ENCODE data around the gene NSG2.
"Not testable (repeated sequence)": the region's sequence is repeated elsewhere in the genome, so short reads cannot be mapped to it uniquely, and the experiment has no call there.

The NSG2 gene

DNA sequence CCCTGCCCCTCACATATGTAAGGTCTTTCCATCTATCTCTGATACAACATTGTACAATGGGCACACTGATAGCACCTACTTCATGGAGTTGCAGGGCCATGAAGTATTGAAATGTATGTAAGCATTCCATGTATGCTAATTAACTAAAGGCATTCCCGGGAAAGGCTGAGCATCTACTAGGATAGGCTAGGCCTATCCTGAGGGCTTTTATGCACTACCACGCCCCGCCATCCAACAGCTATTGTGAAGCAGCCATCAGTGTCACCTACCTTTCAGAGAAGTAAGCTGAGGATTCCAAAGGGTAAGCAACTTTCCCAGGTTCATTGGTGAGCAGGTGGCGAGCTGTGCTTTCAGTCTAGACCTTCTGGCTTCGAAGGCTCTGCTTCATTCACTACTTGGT lies 47.6 kb downstream of the NSG2 start:
- TF ChIP-seq Cebpa-rat (IDR thresholded peaks at IDR 0.05): no peak
- Histone ChIP-seq H3K27ac (no peak overlapping the region), H3K27me3 (peaks cover 0 to 15% (median 0%) of the 10 kb centered on the region in 11 experiments; a peak in 4 of 22 replicates), H3K9me3 (replicated peaks in 1 of 11) (no peaks in the 10 kb centered on the region), H3K9ac (no peak overlapping the region), H3K36me3 (no peaks in the 10 kb centered on the region), H4K20me1 (peaks cover 0 to 13% (median 0%) of the 10 kb centered on the region in 11 experiments; a peak in 5 of 22 replicates), H3K4me1 (peaks cover 2 to 32% (median 23%) of the 10 kb centered on the region in 10 experiments; a peak in 18 of 20 replicates), H3K4me2 (no peak overlapping the region; a peak in 1 of 22 replicates), H3K4me3 (no peak overlapping the region)

DNA sequence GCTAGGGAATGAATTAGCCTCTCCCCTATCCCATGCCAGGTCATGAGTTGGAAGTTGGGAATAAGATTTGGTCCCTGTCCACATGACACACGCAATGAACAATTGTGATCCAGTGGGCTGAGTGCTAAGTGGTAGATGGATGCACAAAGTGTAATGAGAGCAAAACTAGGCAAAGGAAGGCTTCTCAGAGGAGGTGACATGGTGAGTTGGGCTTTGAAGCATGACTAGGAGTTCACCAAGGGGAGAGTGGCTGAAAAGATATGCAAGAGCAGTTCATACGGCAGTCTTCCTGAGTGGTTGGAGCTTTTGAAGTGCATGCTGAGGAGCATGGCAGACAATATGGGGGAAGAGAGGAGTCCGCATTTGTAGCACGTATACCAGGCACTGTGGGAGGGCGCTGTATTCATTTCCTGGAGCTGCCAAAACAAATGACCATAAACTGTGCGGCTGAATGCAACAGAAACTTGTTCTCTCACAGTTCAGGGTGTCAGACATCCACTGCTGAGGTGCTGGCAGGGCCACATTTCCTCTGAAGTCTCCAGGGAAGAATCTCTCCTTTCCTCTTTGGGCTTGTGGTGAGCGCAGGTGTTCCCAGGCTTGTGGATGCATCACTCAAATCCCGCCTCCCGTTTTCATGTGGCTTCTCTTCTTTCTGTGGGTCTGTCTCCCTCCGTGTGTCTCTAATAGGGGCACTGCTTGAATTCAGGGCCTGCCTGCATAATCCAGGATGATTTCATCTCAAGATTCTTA lies 49.5 kb downstream of the NSG2 start:
- no peak overlapping the region for H3K27ac ChIP-seq
- H3K4me2 ChIP-seq: peak overlapping the region in 9 of 11 experiments; percentile 43 to 75 (median 64); a peak in 17 of 22 replicates
- peaks cover 0 to 20% (median 0%) of the 10 kb centered on the region in 11 experiments; a peak in 4 of 22 replicates for H3K27me3 ChIP-seq
- peaks cover 0 to 17% (median 0%) of the 10 kb centered on the region in 11 experiments; a peak in 5 of 22 replicates for H4K20me1 ChIP-seq
- no peak overlapping the region for H3K4me3 ChIP-seq
- TF ChIP-seq Cebpa-rat (IDR thresholded peaks at IDR 0.05): no peak
- no peaks in the 10 kb centered on the region for H3K9me3 ChIP-seq (replicated peaks in 1 of 11)
- no peaks in the 10 kb centered on the region for H3K36me3 ChIP-seq
- H3K9ac ChIP-seq: no peak overlapping the region
- H3K4me1 ChIP-seq: peaks cover 11 to 51% (median 42%) of the 10 kb centered on the region in 10 experiments; a peak in 18 of 20 replicates

DNA sequence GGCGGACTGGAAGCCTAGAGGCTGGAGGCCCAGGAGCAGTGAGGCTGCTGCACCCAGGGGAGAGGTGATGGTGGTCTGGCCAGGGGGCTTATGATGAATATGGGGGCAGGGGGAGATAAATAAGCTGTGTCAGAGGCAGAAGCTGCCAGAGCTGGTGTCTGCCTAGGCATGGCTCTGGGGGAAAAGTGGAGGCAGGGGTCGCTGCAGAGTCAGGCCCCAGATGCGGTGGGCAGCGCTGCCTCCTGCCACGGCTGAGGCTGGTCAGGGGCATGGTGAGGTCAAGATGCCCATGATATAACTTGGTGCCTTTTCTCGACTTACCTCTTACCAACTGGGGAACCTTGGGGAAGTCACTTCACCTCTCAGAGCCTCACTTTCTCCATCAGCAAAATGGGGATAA lies 51.1 kb downstream of the NSG2 start:
- H3K4me2 ChIP-seq: no peak overlapping the region
- no peak overlapping the region for H3K4me3 ChIP-seq
- H3K9me3 ChIP-seq (replicated peaks in 1 of 11): no peaks in the 10 kb centered on the region
- peaks cover 0 to 20% (median 0%) of the 10 kb centered on the region in 11 experiments; a peak in 4 of 22 replicates for H3K27me3 ChIP-seq
- H3K27ac ChIP-seq: no peak overlapping the region
- no peaks in the 10 kb centered on the region for H3K36me3 ChIP-seq
- peaks cover 0 to 17% (median 0%) of the 10 kb centered on the region in 11 experiments; a peak in 5 of 22 replicates for H4K20me1 ChIP-seq
- no peak for TF ChIP-seq Cebpa-rat (IDR thresholded peaks at IDR 0.05)
- H3K4me1 ChIP-seq: peaks cover 11 to 65% (median 57%) of the 10 kb centered on the region in 10 experiments; a peak in 18 of 20 replicates
- no peak overlapping the region for H3K9ac ChIP-seq

DNA sequence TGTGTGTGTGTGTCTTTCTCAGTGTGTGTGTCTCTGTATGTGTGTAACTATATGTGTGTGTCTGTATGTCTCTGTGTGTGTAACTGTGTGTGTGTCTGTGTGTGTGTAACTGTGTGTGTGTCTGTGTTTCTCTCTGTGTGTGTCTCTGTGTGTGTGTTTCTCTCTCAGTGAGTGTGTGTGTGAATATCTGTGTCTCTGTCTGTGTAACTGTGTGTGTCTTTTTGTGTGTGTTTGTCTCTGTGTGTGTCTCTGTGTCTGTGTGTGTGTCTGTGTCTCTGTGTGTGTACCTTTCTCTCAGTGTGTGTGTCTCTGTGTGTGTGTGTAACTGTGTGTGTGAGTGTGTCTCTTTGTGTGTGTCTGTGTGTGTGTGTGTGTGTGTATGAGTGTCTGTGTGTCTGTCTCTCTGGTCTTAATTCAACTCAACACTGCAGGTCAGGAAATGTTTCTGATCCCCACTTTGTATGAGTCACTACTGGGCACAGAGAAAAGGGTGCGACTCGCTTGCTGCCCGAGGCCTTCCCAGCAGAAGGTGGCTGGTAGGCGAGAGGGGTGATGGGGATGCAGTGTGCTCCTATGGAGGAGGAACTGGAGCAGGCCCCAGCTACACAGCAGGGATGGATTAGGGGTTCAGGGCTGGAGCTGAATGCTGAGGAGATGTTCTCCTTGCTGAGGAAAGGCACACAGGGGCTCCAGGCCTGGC lies 52.1 kb downstream of the NSG2 start:
- no peak for TF ChIP-seq Cebpa-rat (IDR thresholded peaks at IDR 0.05)
- Histone ChIP-seq H3K27me3 (peaks cover 0 to 20% (median 0%) of the 10 kb centered on the region in 11 experiments; a peak in 4 of 22 replicates), H3K4me1 (peaks cover 11 to 65% (median 57%) of the 10 kb centered on the region in 10 experiments; a peak in 18 of 20 replicates)

DNA sequence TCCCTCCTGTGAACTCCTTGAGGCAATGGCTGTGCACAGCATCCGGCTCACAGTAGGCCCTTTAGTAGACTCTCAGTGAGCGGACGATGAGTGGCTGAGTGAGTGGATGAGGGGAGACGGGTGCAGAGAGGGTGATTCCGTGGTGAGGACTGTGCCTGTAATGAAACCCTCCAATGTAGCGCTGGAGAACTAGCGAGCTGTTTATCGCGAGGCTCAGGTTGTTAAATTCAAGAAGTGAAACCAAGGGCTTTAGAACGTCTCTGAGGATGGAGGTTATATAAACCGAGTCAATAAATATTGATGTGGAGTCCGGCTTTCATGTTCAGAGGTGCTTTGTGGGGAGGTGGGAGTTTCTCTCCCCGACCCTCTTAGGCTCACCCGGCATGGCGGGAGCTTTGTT lies 53.2 kb downstream of the NSG2 start:
- H3K4me1 ChIP-seq: peaks cover 11 to 64% (median 57%) of the 10 kb centered on the region in 10 experiments; a peak in 18 of 20 replicates

More for the DNA sequence above, 52.1 kb downstream of the NSG2 start:
- Histone ChIP-seq H3K4me2 (peak overlapping the region in 8 of 11 experiments; percentile 19 to 79 (median 60); a peak in 12 of 22 replicates), H3K27ac (no peak overlapping the region), H3K9me3 (replicated peaks in 1 of 11) (no peaks in the 10 kb centered on the region), H3K9ac (no peak overlapping the region), H3K36me3 (no peaks in the 10 kb centered on the region), H4K20me1 (peaks cover 0 to 17% (median 0%) of the 10 kb centered on the region in 11 experiments; a peak in 5 of 22 replicates), H3K4me3 (no peak overlapping the region)

DNA sequence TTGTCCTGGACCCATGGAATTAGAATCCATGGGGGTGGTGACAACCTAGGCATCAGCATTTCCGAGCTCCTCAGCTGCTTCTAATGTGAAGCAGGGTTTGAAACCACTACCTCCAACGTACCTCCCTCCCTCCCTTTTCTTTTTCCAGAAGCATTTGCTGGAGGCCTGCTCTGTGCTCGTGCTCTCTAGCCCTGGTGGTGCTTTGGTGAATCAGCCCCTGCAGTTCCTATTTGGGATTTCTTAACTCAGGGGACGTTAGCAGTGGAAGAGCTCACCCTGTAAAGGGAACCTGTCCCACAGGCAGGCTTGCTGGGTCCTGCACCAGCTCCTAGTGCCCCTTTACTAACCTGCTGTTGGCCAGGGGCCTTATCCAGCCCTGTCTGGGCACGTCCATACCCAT lies 55.0 kb downstream of the NSG2 start:
- Histone ChIP-seq H3K4me1 (peaks cover 11 to 46% (median 40%) of the 10 kb centered on the region in 10 experiments; a peak in 18 of 20 replicates), H3K9ac (peak overlapping the region in 1 of 11 experiments; percentile 15; a peak in 1 of 22 replicates), H4K20me1 (peaks cover 0 to 17% (median 0%) of the 10 kb centered on the region in 11 experiments; a peak in 4 of 22 replicates)

More for the DNA sequence above, 53.2 kb downstream of the NSG2 start:
- Histone ChIP-seq H3K9ac (no peak overlapping the region), H3K36me3 (no peaks in the 10 kb centered on the region), H3K4me3 (no peak overlapping the region), H3K9me3 (replicated peaks in 1 of 11) (no peaks in the 10 kb centered on the region), H3K4me2 (peak overlapping the region; percentile 19 to 79 (median 54)), H3K27ac (no peak overlapping the region), H4K20me1 (peaks cover 0 to 17% (median 0%) of the 10 kb centered on the region in 11 experiments; a peak in 4 of 22 replicates), H3K27me3 (peaks cover 0 to 17% (median 0%) of the 10 kb centered on the region in 11 experiments; a peak in 4 of 22 replicates)
- TF ChIP-seq Cebpa-rat (IDR thresholded peaks at IDR 0.05): no peak

DNA sequence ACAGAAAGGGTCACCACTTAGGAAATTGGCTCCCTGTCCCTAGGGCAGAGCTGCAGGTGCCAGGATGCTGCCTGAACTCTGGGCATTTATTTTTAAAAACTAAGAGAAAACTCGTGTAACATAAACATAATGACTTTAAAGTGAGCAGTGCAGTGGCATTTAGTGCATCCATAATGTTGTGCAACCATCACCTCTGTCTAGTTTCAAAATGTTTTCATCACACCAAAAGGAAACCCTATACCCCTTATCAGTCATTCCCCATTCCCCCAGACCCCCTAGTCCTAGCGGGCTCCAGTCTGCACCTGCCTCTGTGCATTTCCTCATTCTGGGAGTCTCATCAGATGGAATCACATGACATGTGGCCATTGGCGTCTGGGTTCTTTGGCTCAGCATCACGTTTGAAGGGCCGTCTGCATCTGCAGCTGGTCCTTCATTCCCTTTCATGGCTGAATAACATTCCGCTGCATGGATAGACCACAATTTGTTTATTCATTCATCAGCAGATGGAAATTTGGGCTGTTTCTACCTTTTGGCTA lies 55.8 kb downstream of the NSG2 start:
- Histone ChIP-seq H3K27me3 (peaks cover 0 to 15% (median 0%) of the 10 kb centered on the region in 11 experiments; a peak in 2 of 22 replicates), H3K9ac (no peak overlapping the region), H3K27ac (no peak overlapping the region), H3K4me1 (peaks cover 11 to 38% (median 35%) of the 10 kb centered on the region in 10 experiments; a peak in 18 of 20 replicates), H4K20me1 (peaks cover 0 to 11% (median 0%) of the 10 kb centered on the region in 11 experiments; a peak in 3 of 22 replicates), H3K36me3 (no peaks in the 10 kb centered on the region), H3K4me3 (no peak overlapping the region), H3K4me2 (peak overlapping the region in 8 of 11 experiments; percentile 52 to 79 (median 61); a peak in 13 of 22 replicates), H3K9me3 (replicated peaks in 1 of 11) (no peaks in the 10 kb centered on the region)
- TF ChIP-seq Cebpa-rat (IDR thresholded peaks at IDR 0.05): no peak

More for the DNA sequence above, 55.0 kb downstream of the NSG2 start:
- Histone ChIP-seq H3K4me2 (peak overlapping the region in 8 of 11 experiments; percentile 52 to 79 (median 61); a peak in 16 of 22 replicates), H3K4me3 (no peak overlapping the region), H3K9me3 (replicated peaks in 1 of 11) (no peaks in the 10 kb centered on the region), H3K27me3 (peaks cover 0 to 17% (median 0%) of the 10 kb centered on the region in 11 experiments; a peak in 2 of 22 replicates), H3K36me3 (no peaks in the 10 kb centered on the region), H3K27ac (no peak overlapping the region)
- no peak for TF ChIP-seq Cebpa-rat (IDR thresholded peaks at IDR 0.05)

DNA sequence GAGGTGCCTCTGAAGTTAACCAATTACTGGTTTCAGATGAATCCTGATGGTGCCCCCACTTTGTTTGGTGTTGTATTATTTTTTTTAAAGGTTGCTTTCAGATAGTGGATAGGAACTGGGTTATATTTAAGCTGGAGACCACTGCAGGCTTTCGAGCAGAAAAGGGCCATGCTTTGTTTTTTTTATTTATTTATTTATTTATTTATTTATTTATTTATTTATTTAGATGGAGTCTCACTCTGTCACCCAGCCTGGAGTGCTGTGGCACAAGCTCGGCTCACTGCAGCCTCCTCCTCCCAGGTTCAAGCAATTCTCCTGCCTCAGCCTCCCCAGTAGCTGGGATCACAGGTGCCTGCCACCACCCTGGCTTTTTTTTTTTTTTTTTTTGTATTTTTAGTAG lies 57.1 kb downstream of the NSG2 start:
- not testable (repeated sequence) for H3K36me3 ChIP-seq; H3K9ac ChIP-seq; H3K4me2 ChIP-seq; H4K20me1 ChIP-seq; H3K27ac ChIP-seq; H3K4me3 ChIP-seq; H3K9me3 ChIP-seq (replicated peaks in 1 of 11); H3K27me3 ChIP-seq
- peaks cover 11 to 37% (median 35%) of the 10 kb centered on the region in 10 experiments; a peak in 18 of 20 replicates for H3K4me1 ChIP-seq
